ENCODE measurements around the gene MRI1.
A peak's percentile ranks its signal among the peaks of the same experiment; 100 is the strongest.
"Not testable (repeated sequence)": the region's sequence is repeated elsewhere in the genome, so short reads cannot be mapped to it uniquely, and the experiment has no call there.

The MRI1 gene

DNA sequence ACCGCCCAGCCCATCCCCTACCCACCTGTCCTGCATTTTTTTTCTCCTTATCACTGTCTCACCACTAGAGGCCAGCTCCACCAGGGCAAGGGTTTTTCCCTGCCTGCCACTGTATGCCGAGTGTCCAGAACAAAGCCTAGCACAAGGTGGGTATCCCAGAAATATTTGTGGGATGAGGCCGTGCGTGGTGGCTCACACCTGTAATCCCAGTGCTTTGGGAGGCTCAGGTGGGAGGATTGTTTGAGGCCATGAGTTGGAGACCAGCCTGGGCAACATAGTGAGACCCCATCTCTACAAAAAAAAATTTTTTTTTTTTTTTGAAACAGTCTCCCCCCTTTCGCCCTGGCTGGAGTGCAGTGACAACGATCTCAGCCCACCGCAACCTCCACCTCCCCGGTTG is 2.9 kb upstream of the MRI1 start:
- DNase-seq (ENCODE audit: low read depth) = no peak

DNA sequence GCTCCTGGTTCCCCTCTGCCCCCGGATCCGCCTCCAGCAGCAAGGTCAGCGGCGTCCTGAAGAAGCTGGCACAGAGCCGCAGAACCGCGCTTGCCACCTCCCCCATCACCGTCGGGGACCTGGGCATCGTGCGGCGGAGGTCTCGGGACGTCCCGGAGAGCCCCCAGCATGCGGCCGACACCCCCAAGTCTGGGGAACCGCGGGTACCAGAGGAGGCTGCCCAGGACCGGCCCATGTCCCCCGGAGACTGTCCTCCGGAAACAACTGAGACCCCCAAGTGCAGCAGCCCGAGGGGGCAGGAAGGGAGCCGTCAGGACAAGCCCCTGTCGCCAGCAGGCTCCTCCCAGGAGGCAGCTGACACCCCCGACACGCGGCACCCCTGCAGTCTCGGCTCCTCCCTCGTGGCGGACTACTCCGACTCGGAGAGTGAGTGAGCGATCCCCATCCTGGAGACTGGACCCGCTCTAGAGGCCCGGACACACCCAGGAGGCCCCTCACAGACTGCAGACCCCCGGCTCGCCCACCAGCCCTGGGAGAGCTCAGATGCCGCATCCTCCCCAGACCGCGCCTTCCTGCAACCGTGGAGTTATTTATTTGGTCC is 1.6 kb upstream of the MRI1 start:
- DNase-seq (ENCODE audit: low read depth) = no peak

DNA sequence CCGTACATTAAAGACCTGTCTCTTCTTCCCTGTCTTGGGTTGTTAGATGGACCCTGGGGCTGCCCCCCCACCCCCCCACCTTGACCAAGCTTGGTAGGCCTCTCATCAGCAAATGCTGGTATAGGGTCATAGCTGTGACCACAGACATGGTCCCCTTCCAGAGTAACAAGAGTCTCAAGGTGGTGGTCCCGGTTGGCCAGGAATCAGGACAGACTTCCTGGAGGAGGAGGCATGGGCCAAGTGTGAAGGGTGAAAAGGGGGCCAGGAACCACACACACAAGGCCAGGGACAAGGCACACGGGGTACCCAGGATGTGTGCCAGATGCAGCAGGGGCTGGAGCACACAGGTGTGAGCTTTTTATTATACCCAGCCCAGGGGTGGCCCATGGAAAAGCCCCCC is 1.1 kb upstream of the MRI1 start:
- DNase-seq (ENCODE audit: low read depth) = no peak

DNA sequence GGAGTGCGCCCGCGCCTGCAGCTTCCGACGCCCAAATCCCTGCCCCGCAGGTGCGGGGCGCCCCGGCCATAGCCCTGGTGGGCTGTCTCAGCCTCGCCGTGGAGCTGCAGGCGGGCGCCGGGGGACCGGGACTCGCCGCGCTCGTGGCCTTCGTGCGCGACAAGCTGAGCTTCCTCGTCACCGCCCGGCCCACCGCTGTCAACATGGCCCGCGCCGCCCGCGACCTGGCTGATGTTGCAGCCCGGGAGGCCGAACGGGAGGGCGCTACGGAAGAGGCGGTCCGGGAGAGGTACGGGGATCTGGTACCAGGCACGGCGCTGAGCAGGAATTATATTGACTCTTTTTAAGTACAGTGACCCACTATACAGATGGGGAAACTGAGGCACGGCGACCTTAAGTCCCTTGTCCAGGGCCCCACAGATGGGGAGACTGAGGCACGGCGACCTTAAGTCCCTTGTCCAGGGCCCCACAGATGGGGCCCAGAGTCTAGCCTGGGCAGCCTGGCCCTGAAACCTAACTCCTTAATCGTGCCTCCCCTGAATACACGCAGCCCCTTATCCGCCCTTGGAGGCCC is 586 bp downstream of the MRI1 start:
- DNase-seq (ENCODE audit: low read depth) = peak; percentile 30

DNA sequence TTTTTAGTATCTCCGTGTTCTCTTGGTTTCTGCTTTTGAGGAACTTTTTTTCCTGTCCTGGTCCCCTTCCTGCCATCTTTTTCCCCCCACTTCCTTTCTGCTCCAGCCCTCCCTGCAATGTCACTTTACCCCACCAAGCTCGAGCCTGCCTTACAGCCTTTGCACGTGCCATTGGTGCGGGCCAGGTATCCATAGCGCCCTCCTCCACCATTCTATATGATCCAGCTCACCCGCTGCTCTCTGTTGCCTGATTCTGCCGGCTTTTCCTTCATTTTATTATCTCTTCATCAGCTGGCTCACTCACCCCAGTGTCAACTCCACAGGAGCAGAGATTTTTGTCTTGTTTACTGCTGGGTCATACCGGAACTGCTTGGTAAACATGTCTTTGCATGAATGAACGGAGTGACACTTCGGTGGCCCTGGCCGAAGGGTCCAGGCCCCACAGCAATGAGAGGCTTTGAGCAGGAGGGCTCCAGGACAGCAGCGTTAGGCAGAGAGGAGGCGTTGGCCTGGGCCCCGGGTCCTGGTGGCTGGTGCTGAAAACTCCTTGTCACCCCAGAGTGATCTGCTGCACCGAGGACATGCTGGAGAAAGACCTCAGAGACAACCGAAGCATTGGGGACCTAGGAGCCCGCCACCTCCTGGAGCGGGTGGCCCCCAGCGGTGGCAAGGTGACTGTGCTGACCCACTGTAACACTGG is 1.2 kb downstream of the MRI1 start:
- peak; percentile 18 for DNase-seq (ENCODE audit: low read depth)

DNA sequence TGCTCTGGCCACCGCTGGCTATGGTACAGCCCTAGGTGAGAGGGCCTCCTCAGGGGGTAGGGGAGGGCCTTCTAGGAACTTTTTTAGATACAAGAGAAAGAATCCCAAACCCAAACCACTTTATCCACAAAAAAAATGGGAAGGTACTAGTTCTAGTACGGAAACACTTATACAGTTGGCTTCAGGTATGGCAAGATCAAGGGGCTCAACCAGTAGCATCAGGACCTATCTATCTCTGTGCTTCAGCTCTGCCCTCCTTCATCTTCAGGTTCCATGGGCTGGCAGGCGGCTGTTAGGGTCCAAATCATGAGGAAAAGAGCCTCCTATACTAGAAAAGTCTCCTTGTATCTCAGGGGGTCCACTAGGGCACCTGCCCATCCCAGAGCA is 1.8 kb downstream of the MRI1 start:
- DNase-seq (ENCODE audit: low read depth) = no peak

DNA sequence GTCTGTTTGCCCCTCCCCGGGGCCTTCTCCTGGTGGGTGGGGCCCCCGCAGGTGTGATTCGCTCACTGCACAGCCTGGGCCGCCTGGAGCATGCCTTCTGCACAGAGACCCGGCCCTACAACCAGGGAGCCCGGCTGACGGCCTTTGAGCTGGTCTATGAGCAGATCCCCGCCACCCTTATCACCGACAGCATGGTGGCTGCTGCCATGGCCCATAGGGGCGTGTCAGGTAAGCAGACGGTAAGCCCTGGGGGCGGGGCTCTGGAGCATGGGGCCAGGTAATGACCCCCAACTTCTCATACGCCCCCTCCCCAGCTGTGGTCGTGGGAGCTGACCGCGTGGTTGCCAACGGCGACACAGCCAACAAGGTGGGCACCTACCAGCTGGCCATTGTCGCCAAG is 4.2 kb downstream of the MRI1 start:
- no peak for DNase-seq (ENCODE audit: low read depth)

DNA sequence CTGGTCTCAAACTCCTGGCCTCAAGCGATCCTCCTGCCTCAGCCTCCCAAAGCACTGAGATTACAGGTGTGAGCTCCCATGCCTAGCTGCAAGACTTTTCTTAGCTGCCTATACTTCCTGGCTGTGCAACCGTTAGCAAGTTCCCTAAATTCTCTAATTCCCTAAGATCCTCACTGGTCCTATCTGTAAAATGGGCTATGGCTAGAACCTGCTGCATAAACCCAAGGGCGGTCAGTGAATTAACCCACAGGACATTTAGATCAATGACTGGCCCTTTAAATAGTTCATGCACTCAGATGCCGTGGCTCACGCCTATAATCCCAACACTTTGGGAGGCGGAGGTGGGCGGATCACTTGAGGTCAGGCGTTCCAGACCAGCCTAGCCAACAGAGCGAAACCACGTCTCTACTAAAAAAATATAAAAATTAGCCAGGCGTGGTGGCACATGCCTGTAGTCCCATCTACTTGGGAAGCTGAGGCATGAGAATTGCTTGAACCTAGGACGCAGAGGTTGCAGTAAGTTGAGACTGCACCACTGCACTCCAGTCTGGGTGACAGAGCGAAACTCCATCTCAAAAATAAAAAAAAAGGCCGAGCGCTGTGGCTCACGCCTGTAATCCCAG is 5.8 kb downstream of the MRI1 start:
- no peak for DNase-seq (ENCODE audit: low read depth)

DNA sequence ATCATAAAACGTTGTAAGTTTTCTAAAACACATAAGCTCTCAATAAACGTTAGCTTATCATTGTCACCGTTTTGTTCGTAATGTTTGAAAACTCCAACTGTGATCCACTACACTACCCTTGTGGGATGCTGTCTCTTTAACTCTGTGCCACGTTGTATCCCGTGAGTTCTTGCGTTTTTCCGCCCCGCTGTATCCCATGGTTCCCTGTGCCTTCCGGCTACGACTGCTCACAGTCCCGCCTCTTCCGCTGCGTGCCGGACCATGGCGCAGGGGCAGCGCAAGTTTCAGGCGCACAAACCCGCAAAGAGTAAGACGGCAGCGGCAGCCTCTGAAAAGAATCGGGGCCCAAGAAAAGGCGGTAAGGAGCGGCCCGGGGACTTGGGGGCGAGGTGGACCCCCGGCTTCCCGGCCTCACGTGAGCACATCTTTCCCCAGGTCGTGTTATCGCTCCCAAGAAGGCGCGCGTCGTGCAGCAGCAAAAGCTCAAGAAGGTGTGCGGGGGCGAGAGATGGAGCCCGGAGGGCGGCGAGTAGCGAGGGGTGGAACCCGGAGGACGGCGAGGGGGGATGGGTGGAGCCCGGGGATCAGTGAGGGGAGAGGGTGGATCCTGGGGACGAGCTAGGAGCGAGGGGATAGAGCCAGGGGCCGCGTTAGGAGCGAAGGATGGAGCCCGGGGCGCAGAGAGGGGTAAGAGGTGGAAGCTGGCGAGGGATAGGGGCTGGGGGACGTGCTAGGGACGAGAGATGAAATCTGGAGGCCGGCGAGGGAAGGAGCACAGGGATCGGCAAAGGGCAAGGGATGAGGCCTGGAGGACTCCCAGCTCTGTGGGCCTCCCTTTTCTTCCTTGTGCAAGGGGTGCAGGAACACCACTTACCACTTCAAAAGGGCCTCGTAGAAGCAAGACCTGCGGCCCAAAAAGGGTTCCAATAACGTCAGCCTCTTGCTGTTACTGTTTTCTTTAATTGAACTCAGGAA is 10.2 kb downstream of the MRI1 start, which contains the start of gene C19orf53:
Gene C19orf53, plus strand, starts transcription at position 240 of the 975 bp plus-strand sequence. Its CDS starts 22 bp downstream, at position 262.
- peak; percentile 94 for DNase-seq (ENCODE audit: low read depth)

DNA sequence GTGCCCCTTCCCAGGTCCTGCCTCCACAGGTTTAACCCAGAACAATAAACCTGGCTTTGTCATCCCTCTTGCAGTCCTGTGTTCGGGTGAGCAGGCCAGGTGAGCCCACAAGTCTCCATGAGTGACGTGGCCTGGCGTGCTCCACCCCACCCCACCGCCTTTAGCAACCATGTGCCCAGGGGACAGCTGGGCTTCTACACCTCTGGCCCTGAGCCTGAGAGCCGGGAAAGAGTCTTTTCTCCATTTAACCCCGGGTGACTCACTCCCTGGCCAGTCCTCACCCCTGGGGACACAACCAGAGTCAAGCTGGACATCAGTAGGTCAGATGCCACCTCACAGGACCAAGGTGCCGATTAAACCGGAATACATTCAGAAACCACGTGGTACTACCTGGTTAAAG is 14.1 kb downstream of the MRI1 start:
- DNase-seq (ENCODE audit: low read depth) = no peak

DNA sequence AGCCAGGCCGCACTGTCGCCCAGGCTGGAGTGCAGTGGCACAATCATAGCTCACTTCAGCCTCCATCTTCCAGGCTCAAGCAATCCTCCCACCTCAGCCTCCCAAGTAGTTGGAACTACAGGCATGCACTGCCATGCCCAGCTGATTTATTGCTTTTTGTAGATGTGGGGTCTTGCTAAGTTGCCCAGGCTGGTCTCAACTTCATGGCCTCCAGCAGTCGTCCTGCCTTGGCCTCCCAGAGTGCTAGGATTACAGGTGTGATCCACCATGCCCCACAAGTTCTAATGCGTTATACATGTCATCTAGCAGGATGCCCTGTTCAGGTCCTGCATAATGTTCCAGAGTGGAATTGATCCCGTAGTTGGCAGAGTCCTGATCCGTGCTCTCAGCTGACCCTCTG is 14.5 kb downstream of the MRI1 start:
- no peak for DNase-seq (ENCODE audit: low read depth)

DNA sequence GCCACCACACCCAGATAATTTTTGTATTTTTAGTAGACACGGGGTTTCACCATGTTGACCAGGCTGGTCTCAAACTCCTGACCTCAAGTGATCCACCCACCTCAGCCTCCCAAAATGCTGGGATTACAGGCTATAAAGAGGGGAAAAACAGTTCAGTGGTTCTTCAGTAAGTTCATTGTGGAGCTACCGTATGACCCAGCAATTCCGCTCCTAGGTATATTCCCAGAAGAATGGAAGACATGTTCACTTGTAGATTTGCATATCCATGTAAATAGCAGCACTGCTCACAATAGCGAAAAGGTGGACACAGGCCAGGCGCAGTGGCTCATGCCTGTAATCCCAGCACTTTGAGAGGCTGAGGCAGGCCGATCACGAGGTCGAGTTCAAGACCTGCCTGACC is 15.5 kb downstream of the MRI1 start:
- DNase-seq (ENCODE audit: low read depth) = not testable (repeated sequence)

DNA sequence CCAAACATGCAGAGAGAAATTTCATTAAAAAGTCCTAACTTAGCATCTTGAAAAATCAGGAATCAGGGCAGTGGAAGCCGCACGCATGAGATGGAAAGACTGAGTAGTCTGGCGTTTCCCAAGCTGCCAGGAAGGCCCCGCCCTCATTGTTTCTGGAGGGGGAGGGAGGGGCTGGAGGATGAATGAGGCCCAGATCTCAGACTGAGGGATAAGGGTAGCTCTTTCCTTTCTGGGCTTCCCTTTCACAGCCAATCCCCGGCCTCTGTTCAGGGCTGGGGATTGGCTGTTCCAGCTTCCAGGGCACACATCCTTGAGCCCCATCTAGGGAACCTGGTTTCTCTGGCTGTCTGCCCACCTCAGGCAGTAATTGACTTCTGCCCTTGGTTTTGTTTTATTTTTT is 17.2 kb downstream of the MRI1 start:
- peak; percentile 95 for DNase-seq (ENCODE audit: low read depth)

DNA sequence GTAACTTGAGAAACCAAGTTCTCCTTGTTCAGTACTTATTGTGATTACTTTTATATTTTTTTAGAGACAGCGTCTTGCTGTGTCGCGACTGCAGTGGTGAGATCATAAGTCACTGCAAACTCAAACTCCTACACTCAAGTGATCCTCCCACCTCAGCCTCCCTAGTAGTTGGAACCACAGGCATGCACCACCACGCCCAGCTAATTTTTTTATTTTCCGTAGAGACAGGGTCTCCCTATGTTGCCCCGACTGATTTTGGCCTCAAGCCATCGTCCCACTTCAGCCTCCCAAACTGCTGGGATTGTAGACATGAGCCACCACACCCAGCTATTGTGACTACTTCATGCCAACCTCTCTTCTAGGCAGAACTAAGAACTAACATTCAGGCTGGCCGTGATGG is 18.2 kb downstream of the MRI1 start:
- no peak for DNase-seq (ENCODE audit: low read depth)

DNA sequence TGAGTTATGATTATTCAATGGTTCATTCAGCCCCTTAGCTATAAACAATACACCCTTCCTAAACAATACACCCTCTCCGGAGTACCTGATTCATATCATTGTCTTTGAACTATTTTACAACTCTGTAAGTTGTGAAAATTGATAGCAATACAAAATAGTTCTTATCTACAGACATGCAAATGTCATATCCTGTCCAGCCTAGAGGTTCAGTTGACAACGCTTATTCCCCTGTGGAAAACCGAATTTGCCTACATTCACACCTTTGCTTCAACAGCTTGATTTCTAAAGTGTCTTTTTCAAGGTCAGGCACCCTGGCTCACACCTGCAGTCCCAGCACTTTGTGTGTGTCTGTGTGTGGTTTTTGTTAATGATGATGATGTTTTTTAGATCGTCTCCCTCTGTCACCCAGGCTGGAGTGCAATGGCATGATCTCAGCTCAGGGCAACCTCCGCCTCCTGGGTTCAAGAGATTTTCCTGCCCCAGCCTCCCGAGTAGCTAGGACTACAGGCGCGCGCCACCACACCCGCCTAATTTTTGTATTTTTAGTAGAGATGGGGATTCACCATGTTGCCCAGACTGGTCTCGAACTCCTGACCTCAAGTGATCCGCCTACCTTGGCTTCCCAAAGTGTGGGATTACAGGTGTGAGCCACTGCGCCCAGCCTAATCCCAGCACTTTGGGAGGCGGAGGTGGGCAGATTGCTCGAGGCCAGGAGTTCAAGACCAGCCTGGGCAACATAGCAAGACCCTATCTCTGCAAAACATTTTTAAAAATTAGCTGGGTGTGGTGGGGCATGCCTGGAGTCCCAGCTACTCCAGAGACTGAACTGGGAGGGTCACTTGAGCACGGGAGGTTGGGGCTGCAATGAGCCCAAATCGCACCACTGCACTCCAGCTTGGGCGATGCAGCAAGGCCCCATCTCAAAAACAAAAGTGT is 19.5 kb downstream of the MRI1 start:
- no peak for DNase-seq (ENCODE audit: low read depth)

DNA sequence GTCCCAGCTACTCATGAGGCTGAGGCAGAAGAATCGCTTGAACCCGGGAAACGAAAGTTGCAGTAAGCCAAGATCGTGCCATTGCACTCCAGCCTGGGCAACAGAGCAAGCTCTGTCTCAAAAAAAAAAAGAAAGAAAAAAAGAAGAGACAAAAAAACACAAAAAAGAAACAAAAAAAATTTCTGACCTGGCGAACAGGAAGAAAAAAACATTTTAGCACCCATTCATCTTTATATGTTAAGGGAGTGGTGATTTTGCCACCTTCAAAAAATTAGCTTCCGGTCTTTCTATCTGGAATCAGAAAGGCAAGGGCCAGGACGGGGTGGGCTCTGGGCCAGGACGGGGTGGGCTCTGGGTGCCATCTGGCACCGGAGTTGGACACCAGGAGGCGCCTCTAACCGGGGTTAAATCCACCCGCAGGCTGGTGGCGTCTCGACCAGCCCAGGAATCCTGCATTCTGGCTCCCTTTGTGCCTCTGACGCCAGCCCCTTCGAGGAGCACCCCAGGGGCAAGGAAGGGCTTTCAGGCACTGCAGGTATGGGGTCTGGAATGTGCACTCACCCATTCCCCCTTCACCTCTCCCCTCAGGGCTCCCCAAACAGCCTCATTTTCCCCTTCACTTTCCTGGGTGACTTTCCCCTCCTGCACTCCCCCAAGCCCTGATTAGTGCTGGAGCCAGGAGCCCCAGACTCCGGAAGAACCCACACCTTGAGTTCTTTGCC is 20.6 kb downstream of the MRI1 start:
- DNase-seq (ENCODE audit: low read depth) = peak; percentile 80

DNA sequence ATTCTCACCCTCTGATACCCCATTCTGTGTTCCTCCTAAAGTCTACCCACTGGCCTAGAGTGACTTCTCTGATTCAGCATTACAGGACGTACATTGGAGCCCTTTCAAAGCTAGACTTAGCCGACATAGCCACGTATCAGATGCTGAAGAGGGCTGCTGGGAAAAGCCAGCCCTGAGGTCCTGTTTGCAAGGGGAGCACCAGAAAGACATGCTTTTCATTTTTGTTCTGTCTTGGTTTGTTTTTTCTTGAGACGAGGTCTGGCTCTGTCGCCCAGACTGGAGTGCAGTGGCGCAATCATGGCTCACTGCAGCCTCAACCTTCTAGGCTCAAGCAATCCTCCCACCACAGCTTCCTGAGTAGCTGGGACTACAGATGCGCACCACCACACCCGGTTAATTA is 24.7 kb downstream of the MRI1 start:
- peak; percentile 97 for DNase-seq (ENCODE audit: low read depth)

DNA sequence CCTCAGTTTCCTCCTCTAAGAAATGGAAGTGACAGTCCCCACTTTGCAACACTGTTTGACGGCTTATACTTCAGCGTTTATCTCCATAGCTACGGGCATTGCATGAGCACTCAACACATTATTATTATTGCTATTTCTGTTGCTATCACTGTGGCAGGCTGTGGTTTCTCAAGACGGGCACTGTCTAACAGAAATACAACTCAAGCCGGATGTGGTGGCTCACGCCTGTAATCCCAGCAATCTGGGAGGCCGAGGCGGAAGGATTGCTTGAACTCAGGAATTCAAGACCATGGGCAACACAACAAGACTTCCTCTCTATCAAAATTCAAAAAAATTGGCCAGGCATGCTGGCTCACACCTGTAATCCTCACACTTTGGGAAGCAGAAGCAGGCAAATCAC is 26.0 kb downstream of the MRI1 start:
- DNase-seq (ENCODE audit: low read depth) = peak; percentile 49

DNA sequence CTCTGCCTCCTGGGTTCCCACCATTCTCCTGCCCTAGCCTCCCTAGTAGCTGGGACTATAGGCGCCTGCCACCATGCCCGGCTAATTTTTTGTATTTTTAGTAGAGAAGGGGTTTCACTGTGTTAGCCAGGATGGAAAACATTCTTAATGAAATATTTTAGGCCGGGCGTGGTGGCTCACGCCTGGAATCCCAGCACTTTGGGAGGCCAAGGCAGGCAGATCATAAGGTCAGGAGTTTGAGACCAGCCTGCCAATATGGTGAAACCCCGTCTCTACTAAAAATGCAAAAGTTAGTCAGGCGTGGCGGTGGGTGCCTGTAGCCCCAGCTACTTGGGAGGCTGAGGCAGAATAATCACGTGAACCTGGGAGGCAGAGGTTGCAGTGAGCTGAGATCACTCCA is 29.0 kb downstream of the MRI1 start:
- not testable (repeated sequence) for DNase-seq (ENCODE audit: low read depth)

DNA sequence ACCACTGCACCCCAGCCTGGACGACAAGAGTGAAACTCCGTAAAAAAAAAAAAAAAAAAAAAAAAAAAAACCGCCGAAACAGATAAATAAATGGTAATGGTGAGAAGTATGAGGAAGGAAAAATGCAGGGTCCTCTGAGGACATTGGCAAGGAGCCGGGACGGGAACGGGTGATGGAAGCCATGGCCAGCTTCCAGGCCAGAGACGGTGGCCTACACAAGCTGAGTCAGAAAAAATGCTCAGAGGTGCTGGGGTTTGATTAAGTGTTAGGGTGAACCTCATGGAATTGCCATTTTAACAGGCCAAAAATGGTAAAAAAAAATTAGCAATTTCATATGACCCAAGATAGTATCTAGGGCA is 30.1 kb downstream of the MRI1 start:
- DNase-seq (ENCODE audit: low read depth) = peak; percentile 99
